ENCODE measurements around the gene BAAT. TPM values are rescaled to one million over a fixed set of nuclear protein-coding genes. Genes with fewer than 3 reads are reported as not detected.

The BAAT gene
- total RNA-seq, 1 donor from 2014 or later: not detected

DNA sequence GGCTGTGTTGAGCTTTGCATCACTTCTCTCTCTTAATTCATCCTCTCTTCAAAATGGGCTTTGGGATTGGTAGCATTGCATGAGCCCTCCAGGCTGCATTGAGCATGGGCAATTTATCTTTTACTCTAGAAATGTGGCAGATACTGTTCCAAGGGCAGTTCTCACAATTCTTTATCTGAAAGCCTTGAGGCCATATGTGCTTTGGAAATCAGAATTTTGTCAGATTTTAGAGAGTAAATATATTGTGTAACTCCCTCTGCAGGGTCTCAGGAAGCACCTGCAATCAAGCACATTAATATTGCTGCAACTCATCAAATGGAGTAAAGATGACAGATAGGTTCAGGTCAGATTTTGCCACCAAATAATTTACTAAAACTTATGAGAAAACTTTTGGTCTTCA lies 33.2 kb upstream of the BAAT start:
- ChIA-PET POLR2A (no interaction called here), CTCF (no interaction called here)
- Mint-ChIP-seq H3K4me1 (no peaks in the 10 kb centered on the region), H3K4me3 (no peak overlapping the region), H3K9me3 (peaks cover 28% of the 10 kb centered on the region), H3K27me3 (no peaks in the 10 kb centered on the region), H3K36me3 (ENCODE audit: low read depth) (peaks cover 22% of the 10 kb centered on the region), H3K27ac (no peak overlapping the region)
- intact Hi-C loops (cut with micrococcal nuclease): no loop called here
- DNase-seq (no peak), ATAC-seq (ENCODE audit: low read depth) (no peak)
- TF ChIP-seq, protein P1, sequence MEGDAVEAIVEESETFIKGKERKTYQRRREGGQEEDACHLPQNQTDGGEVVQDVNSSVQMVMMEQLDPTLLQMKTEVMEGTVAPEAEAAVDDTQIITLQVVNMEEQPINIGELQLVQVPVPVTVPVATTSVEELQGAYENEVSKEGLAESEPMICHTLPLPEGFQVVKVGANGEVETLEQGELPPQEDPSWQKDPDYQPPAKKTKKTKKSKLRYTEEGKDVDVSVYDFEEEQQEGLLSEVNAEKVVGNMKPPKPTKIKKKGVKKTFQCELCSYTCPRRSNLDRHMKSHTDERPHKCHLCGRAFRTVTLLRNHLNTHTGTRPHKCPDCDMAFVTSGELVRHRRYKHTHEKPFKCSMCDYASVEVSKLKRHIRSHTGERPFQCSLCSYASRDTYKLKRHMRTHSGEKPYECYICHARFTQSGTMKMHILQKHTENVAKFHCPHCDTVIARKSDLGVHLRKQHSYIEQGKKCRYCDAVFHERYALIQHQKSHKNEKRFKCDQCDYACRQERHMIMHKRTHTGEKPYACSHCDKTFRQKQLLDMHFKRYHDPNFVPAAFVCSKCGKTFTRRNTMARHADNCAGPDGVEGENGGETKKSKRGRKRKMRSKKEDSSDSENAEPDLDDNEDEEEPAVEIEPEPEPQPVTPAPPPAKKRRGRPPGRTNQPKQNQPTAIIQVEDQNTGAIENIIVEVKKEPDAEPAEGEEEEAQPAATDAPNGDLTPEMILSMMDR (IDR thresholded peaks at IDR 0.05): no peak

DNA sequence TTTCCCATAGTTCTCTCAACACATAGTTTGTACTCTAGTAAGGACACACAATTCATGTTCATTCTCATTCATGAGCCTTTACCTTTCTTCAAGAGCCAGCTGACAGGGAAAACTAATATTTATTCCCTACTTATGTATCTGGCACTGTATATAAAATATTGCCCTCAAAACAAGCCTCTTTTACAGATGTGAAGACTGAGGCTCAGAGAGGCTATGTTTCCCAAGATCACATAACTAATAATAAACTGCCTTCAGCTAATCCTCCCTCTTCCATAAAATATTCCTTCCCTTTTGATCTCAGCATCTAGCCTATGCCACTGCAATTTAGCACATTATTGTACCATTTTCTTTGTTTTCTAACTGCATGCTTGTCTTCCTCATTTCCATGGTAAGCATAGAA lies 32.6 kb upstream of the BAAT start:
- ChIA-PET CTCF (no interaction called here), POLR2A (no interaction called here)
- DNase-seq (no peak), ATAC-seq (ENCODE audit: low read depth) (no peak)
- no peaks in the 10 kb centered on the region for H3K27me3 Mint-ChIP-seq
- peaks cover 27% of the 10 kb centered on the region for H3K36me3 Mint-ChIP-seq (ENCODE audit: low read depth)
- no peak overlapping the region for H3K27ac Mint-ChIP-seq
- intact Hi-C loops (cut with micrococcal nuclease): no loop called here
- H3K4me1 Mint-ChIP-seq: no peaks in the 10 kb centered on the region
- TF ChIP-seq, protein P1 (IDR thresholded peaks at IDR 0.05): no peak
- H3K4me3 Mint-ChIP-seq: no peak overlapping the region
- H3K9me3 Mint-ChIP-seq: peaks cover 32% of the 10 kb centered on the region

DNA sequence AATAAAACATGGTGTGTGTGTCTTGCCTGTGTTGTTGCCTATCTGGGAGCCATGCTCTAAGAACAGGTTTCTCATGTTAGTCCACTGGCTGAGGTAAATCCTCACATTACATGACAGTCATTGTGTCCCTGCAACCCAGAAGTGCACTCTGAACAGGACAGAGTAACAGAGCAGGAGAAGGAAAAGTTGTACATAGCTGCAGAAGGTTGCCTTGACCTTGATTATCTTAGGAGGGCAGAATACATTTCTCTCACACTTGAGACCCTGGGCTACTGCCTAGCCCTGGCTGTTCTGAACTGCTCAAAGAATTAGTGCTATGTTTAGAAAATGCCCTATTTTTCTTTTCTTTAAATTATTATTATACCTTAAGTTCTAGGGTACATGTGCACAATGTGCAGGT lies 30.8 kb upstream of the BAAT start:
- DNase-seq (no peak), ATAC-seq (ENCODE audit: low read depth) (no peak)
- intact Hi-C loops (cut with micrococcal nuclease): no loop called here
- CTCF ChIA-PET: no interaction called here
- peaks cover 40% of the 10 kb centered on the region for H3K9me3 Mint-ChIP-seq
- no peak overlapping the region for H3K27ac Mint-ChIP-seq
- H3K36me3 Mint-ChIP-seq (ENCODE audit: low read depth): peaks cover 37% of the 10 kb centered on the region
- POLR2A ChIA-PET: no interaction called here
- H3K4me1 Mint-ChIP-seq: no peaks in the 10 kb centered on the region
- H3K4me3 Mint-ChIP-seq: no peak overlapping the region
- TF ChIP-seq, protein P1 (IDR thresholded peaks at IDR 0.05): no peak
- no peaks in the 10 kb centered on the region for H3K27me3 Mint-ChIP-seq

DNA sequence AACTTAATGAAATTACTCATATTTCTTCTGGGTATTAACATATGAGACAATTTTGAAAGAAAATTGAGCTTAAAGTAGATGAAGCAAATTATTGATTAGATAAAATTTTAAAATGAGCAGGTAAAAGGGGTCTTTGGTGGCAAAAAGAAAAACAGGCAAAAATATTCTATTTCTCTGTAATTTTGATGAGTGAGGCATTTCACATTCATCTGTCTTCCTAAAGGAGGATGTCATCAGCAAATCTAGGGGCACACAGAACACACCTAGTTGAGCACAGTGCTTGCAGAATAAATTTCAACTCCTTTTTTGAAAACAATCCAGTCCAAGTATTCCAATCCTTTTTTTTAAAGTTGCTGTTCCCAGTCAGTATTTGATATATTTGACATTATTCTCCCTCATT lies 30.0 kb upstream of the BAAT start:
- CTCF ChIA-PET: no interaction called here
- H3K27ac Mint-ChIP-seq: no peak overlapping the region
- peaks cover 40% of the 10 kb centered on the region for H3K9me3 Mint-ChIP-seq
- H3K4me3 Mint-ChIP-seq: no peak overlapping the region
- ATAC-seq (ENCODE audit: low read depth): no peak
- H3K27me3 Mint-ChIP-seq: no peaks in the 10 kb centered on the region
- H3K36me3 Mint-ChIP-seq (ENCODE audit: low read depth): peaks cover 40% of the 10 kb centered on the region
- intact Hi-C loops (cut with micrococcal nuclease): no loop called here
- H3K4me1 Mint-ChIP-seq: no peaks in the 10 kb centered on the region
- DNase-seq: no peak
- TF ChIP-seq, protein P1 (IDR thresholded peaks at IDR 0.05): no peak
- POLR2A ChIA-PET: no interaction called here

DNA sequence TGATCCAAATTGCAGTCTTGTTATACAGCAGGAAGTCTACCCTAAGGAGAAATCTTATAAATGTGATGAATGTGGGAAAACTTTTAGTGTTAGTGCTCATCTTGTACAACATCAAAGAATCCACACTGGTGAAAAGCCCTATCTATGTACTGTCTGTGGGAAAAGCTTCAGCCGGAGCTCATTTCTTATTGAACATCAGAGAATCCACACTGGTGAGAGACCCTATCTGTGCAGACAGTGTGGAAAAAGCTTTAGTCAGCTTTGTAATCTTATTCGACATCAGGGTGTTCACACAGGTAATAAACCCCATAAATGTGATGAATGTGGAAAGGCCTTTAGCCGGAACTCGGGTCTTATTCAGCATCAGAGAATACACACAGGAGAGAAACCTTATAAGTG lies 24.3 kb upstream of the BAAT start:
- ATAC-seq (ENCODE audit: low read depth): no peak
- POLR2A ChIA-PET: no interaction called here
- Mint-ChIP-seq H3K36me3 (ENCODE audit: low read depth) (peaks cover 78% of the 10 kb centered on the region), H3K4me3 (no peak overlapping the region), H3K9me3 (peaks cover 52% of the 10 kb centered on the region), H3K4me1 (no peaks in the 10 kb centered on the region), H3K27ac (no peak overlapping the region), H3K27me3 (no peaks in the 10 kb centered on the region)
- no peak for DNase-seq
- TF ChIP-seq, protein P1 (IDR thresholded peaks at IDR 0.05): no peak
- CTCF ChIA-PET: no interaction called here
- intact Hi-C loops (cut with micrococcal nuclease): no loop called here

Measured in activated B cell treated with CpG ODN at 0.5 μM for 24 hours (primary cell).